Motor neuron (in vitro differentiated cells): Measurements from ENCODE around the gene EHMT1. TPM values are rescaled to one million over a fixed set of nuclear protein-coding genes. Genes with fewer than 3 reads are reported as not detected.

Experiments
- ATAC-seq, 8 experiments: fragments of 200-7000 bp; cut with Tn5 transposase; replicated peaks in 6 of 8; 2 replicates each; pipeline ENCODE4 v1.8.0; 2021; ENCODE audit warnings: mild to moderate bottlenecking in 8 of 8, moderate library complexity in 8 of 8
- H3K27ac ChIP-seq, 2 donors: fragments of 250-450 bp; sonication (Bioruptor Pico); 2 replicates each; pipeline ENCODE4 v1.9.0; 2021; ENCODE audit warnings: antibody characterized with exemption in 2 of 2, mild to moderate bottlenecking in 2 of 2, moderate library complexity in 1 of 2
- H3K4me1 ChIP-seq, 2 donors: fragments of 250-450 bp; sonication (Bioruptor Pico); replicated peaks in 1 of 2; 2 replicates each; pipeline ENCODE4 v1.6.1; 2021; ENCODE audit warnings: antibody characterized with exemption in 2 of 2, mild to moderate bottlenecking in 2 of 2, moderate library complexity in 1 of 2
- H3K4me3 ChIP-seq, 5 donors: fragments of 250-450 bp; sonication (Bioruptor Pico); 2 replicates each; pipeline ENCODE4 v1.9.0; 2021; ENCODE audit warnings: antibody characterized with exemption in 5 of 5, mild to moderate bottlenecking in 5 of 5, moderate library complexity in 4 of 5
- WGBS, 10 experiments: fragments of 450-650 bp; shearing (Covaris generic); methylation state at CpG; one replicate each; pipeline ENCODE4 v1.0.0; 2022; 5-methylcytosine and 5-hydroxymethylcytosine counted together
- in situ Hi-C, 9 experiments: fragments of 400-800 bp; cut with MboI; loops; one replicate each; pipeline ENCODE4 v1.15.0; 2021; ENCODE audit warnings: low sequenced_read_pairs in 9 of 9, low pct_unique_long_range_greater_than_20kb in 2 of 9; ENCODE audit not compliant: unreplicated experiment in 9 of 9
- total RNA-seq, 8 experiments: library from RNA; unstranded; fragments of 300-600 nt; gene quantifications; 2 replicates each; pipeline versions ENCODE4 v1.2.3 to v1.2.4, GENCODE V29; 2022

EHMT1 gene
- total RNA-seq, 8 experiments from 2014 or later = 25.0 to 90.6 (median 42.6) TPM

DNA sequence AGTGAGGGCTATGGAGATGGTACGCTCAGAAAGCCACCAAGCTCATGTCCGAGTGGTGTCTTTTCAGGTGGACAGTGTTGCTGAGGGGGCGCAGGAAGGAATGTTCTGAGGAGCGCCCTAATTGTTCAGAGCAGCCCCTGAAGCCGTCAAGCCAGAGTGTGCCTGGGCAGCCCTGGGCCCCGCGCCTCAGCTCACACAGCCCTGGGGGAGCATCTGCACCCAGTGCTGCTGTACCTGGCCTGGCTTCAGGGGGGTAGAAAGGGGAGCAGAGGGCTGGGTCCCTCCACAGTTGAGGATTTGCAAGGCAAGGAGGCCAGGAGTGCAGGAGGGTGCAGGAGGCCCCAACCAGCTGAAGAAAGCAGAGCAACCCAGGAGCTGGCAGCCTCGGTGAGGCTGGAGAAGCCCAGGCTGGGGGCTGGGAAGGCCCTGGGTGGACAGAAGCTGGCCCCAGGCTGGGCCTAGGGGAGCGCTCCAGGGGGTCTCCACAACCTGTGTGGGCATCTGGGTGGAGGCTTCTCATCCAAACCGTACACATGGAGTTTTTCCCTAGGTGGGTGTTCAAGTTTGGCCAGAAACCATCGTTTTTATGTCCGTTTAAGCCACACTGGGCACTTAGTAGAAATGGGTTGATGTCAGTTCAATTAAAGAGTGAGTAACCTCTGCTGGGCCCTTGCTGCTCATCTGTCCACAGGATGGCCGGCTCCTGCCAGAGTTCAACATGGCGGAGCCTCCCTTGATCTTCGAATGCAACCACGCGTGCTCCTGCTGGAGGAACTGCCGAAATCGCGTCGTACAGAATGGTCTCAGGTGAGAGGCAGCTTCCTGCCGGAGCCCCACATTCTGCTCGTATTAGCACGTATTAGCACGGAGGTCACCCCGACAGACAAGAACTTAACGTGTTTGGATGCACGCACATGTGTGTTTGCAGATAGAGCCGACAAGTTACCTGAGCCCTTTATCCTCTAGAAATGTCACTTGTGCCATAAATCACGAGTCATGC lies 196.8 kb downstream of the EHMT1 start:
- ATAC-seq = no peak
- WGBS, 10 experiments = 88 to 100% (median 96%) methylated on average over 2 to 20 of the region's 30 CpGs; no CpG with 5 or more reads in 1 of the 10 experiments
- H3K4me3 ChIP-seq = no peak overlapping the region
- H3K27ac ChIP-seq = no peak overlapping the region
- in situ Hi-C loops = no loop called here
- no peaks in the 10 kb centered on the region for H3K4me1 ChIP-seq

DNA sequence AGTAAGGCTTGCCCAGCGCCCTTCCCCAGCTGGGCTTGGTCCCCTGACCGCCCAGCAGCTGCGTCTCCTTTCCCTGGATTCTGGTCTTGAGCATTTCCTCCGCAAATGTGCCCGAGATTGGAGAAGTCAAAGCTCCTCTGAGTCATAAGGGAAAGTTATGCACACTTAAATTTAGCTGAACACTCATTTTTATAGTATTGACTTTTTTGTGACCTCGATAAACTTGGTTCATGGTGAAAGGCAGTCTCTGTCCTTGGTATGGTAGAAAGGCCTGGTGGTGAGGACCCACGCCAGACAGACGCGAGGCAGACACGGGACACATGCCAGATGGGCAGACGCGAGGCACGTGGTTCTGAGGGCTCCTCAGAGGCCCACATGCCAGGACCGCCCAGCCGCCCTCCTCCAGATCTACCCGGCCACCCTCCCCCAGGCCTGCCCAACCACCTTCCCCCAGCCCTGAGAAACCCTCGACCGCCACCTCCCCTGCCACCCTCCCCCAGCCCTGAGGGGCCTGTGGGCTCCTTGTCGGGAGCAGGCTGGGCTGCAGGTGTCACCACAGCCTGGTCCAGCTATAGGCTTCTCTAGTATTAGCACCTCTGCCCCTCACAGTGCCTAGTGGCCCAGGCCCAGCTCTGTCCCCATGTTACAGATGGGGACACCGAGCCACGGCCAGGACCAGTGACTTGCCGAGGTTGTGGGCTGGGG lies 197.9 kb downstream of the EHMT1 start:
- Histone ChIP-seq H3K27ac (no peak overlapping the region), H3K4me3 (no peak overlapping the region), H3K4me1 (no peaks in the 10 kb centered on the region)
- ATAC-seq = no peak
- 86 to 100% (median 100%) methylated on average over 1 to 4 of the region's 22 CpGs; no CpG with 5 or more reads in 4 of the 10 experiments for WGBS, 10 experiments
- in situ Hi-C loops = no loop called here

GRCh38 chr9:137817236-137818200 lies 198.7 kb downstream of the EHMT1 start:
- WGBS, 10 experiments = 83 to 100% (median 100%) methylated on average over 1 to 10 of the region's 35 CpGs; no CpG with 5 or more reads in 1 of the 10 experiments
- H3K27ac ChIP-seq = no peak overlapping the region
- in situ Hi-C loops = no loop called here
- ATAC-seq = no peak
- no peaks in the 10 kb centered on the region for H3K4me1 ChIP-seq
- no peak overlapping the region for H3K4me3 ChIP-seq

DNA sequence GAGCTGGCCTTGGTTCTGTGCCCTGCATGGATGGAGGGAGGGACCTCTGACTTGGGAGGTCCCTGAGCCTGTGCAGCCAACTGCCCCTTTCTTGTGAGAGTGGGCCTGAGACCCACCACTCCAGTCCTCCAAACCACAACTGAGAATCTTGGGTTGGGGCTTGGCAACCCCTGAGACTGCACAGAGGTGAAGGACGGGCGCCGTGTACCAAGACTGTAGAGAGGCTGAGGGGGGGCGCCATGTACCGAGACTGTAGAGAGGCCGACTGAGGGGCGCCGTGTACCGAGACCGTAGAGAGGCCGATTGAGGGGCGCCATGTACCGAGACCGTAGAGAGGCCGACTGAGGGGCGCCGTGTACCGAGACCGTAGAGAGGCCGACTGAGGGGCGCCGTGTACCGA lies 199.5 kb downstream of the EHMT1 start:
- no peak overlapping the region for H3K4me3 ChIP-seq
- ATAC-seq = no peak
- in situ Hi-C loops = no loop called here
- H3K27ac ChIP-seq = no peak overlapping the region
- H3K4me1 ChIP-seq = no peaks in the 10 kb centered on the region
- WGBS, 10 experiments = no CpG with 5 or more reads among the region's 23 CpGs

DNA sequence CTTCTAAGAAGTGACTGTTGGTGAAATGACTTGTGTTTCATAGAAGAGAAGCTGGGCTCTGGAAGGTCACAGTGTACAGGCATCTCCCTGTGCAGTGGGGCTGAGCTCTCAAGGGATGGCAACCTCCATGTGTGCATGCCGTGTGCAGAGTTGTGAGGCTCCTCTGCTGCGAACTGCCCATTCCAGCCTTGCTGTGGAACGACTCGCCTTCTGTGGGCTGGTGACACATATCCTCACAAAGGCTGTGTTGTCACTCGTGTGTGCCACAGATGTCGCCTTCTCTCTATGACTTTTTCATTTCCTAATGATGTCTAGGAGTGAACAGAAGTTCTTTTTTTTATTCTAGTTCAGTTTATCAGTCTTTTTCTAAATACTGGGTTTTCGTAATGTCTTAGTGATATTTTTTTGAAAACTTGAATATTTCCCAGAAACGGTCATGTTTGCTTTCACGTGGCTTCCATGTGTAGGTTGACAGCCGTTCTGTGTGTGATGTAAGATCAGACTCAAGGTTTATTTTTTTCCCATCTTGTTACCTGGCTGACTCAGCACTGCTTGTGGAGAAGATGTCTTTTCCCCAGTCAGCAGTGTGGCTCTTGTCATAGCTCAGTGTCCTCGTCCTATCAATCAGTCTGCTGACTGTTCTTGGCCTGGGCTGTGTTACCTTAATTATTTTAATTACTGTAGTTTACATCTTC lies 201.5 kb downstream of the EHMT1 start:
- WGBS, 10 experiments = 69 to 100% (median 94%) methylated on average over 2 to 11 of the region's 11 CpGs; no CpG with 5 or more reads in 1 of the 10 experiments
- in situ Hi-C loops = no loop called here

DNA sequence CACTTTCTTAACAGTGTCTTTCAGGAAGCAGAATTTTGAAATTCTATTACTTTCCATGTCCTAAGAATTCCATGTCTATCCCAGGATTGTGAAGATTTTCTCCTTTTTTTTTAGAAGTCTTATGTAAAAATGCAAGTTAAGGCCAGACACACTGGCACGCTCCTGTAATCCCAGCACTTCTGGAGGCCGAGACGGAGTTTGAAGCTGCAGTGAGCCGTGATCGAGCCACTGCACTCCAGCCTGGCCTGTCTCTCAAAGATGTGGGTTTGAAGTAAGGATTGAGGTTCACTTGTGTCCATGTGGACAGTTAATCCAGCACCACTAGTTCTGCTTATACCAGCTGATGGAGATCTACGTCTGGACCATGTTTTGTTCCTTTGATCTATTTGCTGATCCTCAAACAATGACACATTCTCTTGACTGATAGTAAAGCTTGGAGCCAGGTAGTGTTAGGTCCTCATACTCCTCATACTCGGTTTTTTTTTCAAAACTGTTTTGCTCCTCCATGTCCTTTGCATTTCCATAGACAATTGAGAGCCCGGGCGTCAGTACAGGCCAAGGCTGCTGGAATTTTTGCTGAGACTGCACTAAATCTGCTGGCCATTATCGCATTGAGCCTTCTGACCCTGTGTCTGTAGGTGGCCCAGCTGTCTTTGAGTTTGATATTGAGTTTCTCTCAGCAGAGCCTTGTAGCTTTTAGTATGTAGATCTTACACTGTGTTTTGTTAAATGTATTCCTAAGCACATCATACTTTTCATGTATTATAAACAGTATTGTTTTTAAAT lies 205.4 kb downstream of the EHMT1 start:
- 67 to 100% (median 86%) methylated on average over 1 to 9 of the region's 10 CpGs; no CpG with 5 or more reads in 1 of the 10 experiments for WGBS, 10 experiments
- in situ Hi-C loops = no loop called here

More for the DNA sequence above, 201.5 kb downstream of the EHMT1 start:
- Histone ChIP-seq H3K27ac (no peak overlapping the region), H3K4me1 (peaks cover 3 to 10% of the 10 kb centered on the region in 2 donors), H3K4me3 (no peak overlapping the region)
- no peak for ATAC-seq

GRCh38 chr9:137825324-137825989 lies 206.7 kb downstream of the EHMT1 start:
- H3K4me3 ChIP-seq = no peak overlapping the region
- no peak for ATAC-seq
- H3K27ac ChIP-seq = no peak overlapping the region
- in situ Hi-C loops = no loop called here
- H3K4me1 ChIP-seq = peaks cover 3 to 10% of the 10 kb centered on the region in 2 donors
- 93 to 100% (median 100%) methylated on average over 1 to 10 of the region's 13 CpGs; no CpG with 5 or more reads in 2 of the 10 experiments for WGBS, 10 experiments

More for the DNA sequence above, 205.4 kb downstream of the EHMT1 start:
- no peak overlapping the region for H3K4me3 ChIP-seq
- no peak overlapping the region for H3K27ac ChIP-seq
- peaks cover 3 to 10% of the 10 kb centered on the region in 2 donors for H3K4me1 ChIP-seq
- ATAC-seq = no peak

- WGBS, 10 experiments = 80 to 100% methylated on average over 1 to 2 of the region's 20 CpGs; no CpG with 5 or more reads in 8 of the 10 experiments
- Histone ChIP-seq H3K4me1 (peaks cover 3 to 10% of the 10 kb centered on the region in 2 donors), H3K27ac (no peak overlapping the region), H3K4me3 (no peak overlapping the region)
- no peak for ATAC-seq
- in situ Hi-C loops = no loop called here
Measured at GRCh38 chr9:137827908-137828526, 209.2 kb downstream of the EHMT1 start.

GRCh38 chr9:137828527-137829259 lies 209.9 kb downstream of the EHMT1 start:
- Histone ChIP-seq H3K4me3 (no peak overlapping the region), H3K4me1 (peaks cover 3 to 10% of the 10 kb centered on the region in 2 donors), H3K27ac (no peak overlapping the region)
- 62 to 100% (median 83%) methylated on average over 1 to 5 of the region's 21 CpGs; no CpG with 5 or more reads in 6 of the 10 experiments for WGBS, 10 experiments
- ATAC-seq = peak in 7 of 8 experiments; percentile 19 to 71 (median 47)
- in situ Hi-C loops = no loop called here

GRCh38 chr9:137829260-137829996 lies 210.6 kb downstream of the EHMT1 start:
- in situ Hi-C loops = no loop called here
- Histone ChIP-seq H3K27ac (no peak overlapping the region), H3K4me1 (peaks cover under 1 to 7% of the 10 kb centered on the region in 2 donors), H3K4me3 (no peak overlapping the region)
- ATAC-seq = no peak
- WGBS, 10 experiments = 91 to 100% (median 98%) methylated on average over 2 to 8 of the region's 14 CpGs
